Activated T-cell treated with anti-CD3 and anti-CD28 coated beads, Interleukin-2, amount 50 U/mL, for 72 hours (primary cell): ENCODE results near the gene SLC49A3. TPM values are rescaled to one million over a fixed set of nuclear protein-coding genes. Genes with fewer than 3 reads are reported as not detected.

Experiments used
- ATAC-seq, 2 donors: fragments of 150-1000 bp; cut with Tn5 transposase; replicated peaks in 1 of 2; 2 replicates each; pipeline ENCODE4 v1.10.0; 2021; ENCODE audit warnings: moderate library complexity in 2 of 2, mild to moderate bottlenecking in 1 of 2
- DNase-seq, 2 donors: peaks; one replicate each; pipeline ENCODE4 v3.0.0; 2021 to 2022; ENCODE audit warnings: mixed read lengths in 1 of 2
- H3K27ac Mint-ChIP-seq: one replicate; pipeline ENCODE4 v1.8.0; 2022; ENCODE audit warnings: mild to moderate bottlenecking, moderate library complexity, mixed read lengths
- H3K27me3 Mint-ChIP-seq: one replicate; pipeline ENCODE4 v1.8.0; 2022; ENCODE audit warnings: low read depth, mixed read lengths
- H3K36me3 Mint-ChIP-seq, 2 donors: one replicate each; pipeline ENCODE4 v1.8.0; 2022; ENCODE audit warnings: mixed read lengths in 2 of 2, mild to moderate bottlenecking in 1 of 2; ENCODE audit not compliant: insufficient read depth in 2 of 2
- H3K4me1 Mint-ChIP-seq: one replicate; pipeline ENCODE4 v1.8.0; 2022; ENCODE audit warnings: low read depth, mixed read lengths
- H3K4me3 Mint-ChIP-seq, 2 donors: one replicate each; pipeline ENCODE4 v1.8.0; 2022; ENCODE audit warnings: mild to moderate bottlenecking in 2 of 2, mixed read lengths in 2 of 2, moderate library complexity in 2 of 2
- H3K9me3 Mint-ChIP-seq, 2 donors: one replicate each; pipeline ENCODE4 v1.8.0; 2022; ENCODE audit warnings: mixed read lengths in 2 of 2
- total RNA-seq, 2 donors: library from RNA; stranded (reverse); gene quantifications; one replicate each; pipeline ENCODE4 v1.2.3, GENCODE V29; 2022

The SLC49A3 gene
- total RNA-seq, 2 donors from 2014 or later: 0.29 to 0.37 TPM

DNA sequence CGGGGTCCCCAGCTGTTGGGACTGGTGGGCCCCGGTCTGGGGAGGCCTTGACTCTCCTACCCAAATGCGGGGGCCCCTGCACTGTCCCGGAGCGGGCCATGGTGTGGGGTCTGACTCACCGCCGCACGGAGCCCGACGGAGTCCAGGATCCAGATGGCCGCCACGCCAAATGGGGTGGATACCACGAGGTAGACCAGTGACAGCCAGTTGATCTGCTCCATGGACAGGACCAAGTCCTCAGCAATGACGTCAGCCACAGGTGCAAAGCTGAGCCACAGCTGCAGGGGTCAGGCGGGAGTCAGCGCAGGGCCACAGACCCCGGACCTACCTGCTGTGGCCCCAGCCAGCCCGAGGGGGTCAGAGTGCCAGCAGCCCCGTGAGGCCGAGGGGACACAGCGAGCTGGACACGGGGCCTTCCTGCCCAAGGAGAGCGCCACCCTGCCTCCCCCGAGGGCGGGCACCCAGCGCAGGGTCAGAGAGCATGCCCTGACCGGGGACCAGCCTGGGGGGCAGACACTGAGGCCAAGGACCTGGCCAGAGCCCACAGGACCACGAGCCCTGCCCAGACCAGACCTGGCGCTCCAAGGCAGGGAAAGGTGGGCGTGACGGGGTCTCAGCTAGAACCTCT lies 2.4 kb downstream of the SLC49A3 start:
- no peak for ATAC-seq
- Mint-ChIP-seq H3K36me3 (no peaks in the 10 kb centered on the region), H3K9me3 (no peaks in the 10 kb centered on the region), H3K4me1 (no peaks in the 10 kb centered on the region), H3K4me3 (no peak overlapping the region), H3K27ac (no peak overlapping the region), H3K27me3 (peaks cover 11% of the 10 kb centered on the region)
- DNase-seq: no peak

DNA sequence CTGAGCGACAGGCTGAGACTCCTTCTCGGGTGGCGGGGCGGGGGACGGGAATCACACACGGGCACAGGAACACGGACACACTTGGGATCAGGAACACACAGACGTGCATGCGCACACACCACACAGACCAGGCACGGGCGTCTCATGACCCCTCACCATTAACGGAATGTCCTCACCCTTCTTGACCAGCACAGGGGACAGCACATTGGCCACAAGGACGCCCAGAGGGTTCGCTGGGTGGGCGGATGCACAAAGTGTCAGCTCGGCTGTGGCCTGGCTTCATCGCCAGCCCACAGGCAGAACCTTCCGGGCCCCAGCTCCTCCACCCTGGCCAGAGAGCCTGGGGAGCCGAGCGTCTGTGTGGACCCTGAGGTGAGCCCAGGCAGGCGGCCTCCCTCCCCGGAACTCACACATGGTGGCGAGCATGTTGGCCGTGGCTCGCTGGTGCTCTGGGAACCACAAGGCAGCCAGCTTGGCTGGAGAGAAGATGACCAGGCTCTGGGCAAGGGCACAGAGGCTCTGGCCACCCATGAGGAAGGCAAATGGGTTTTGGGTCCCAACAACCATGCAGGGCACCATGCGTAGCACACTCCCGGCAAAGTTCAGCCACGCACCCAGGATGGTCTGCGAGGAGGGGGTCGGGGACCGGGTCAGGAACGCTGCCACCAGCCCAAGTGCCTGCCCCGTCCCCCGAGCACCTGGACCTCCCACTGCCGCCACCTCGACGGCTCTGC lies 3.1 kb downstream of the SLC49A3 start:
- Mint-ChIP-seq H3K36me3 (no peaks in the 10 kb centered on the region), H3K27me3 (peaks cover 11% of the 10 kb centered on the region), H3K9me3 (no peaks in the 10 kb centered on the region), H3K27ac (no peak overlapping the region), H3K4me1 (peaks cover 1% of the 10 kb centered on the region), H3K4me3 (no peak overlapping the region)
- ATAC-seq (no peak), DNase-seq (no peak)

DNA sequence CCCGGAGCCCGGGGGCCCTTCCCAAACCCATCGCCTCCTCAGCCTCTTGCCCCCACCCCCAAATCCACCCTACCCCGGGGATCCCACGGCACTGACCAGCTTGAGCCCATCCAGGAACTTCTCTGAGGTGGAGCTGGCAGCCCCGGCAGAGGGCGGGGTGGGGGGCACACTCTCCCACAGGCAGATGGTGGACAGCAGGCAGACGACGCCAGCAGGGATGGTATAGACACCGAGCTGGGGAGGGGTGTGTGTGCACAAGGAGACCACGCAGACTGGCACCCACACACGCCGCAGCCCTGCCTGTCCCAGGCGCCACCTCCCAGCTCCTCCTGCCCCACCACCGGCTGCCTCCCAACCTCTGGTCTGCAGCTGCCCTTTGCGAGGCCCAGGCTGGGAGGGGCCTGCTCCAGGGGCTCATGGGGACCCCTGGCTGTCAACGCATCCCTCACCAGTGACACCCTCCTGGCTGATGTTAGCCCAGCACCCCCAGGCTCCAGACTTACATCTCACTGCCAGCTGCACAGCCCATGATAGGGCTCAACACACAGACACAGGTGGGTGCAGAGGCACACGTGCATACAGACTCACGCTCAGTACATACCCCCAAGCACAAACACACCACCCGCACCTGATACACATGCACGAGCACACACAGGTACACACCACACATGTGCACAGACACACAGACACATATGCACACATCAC lies 4.2 kb downstream of the SLC49A3 start:
- ATAC-seq (no peak), DNase-seq (no peak)
- Mint-ChIP-seq H3K27me3 (peaks cover 6% of the 10 kb centered on the region), H3K4me3 (no peak overlapping the region), H3K36me3 (no peaks in the 10 kb centered on the region), H3K27ac (no peak overlapping the region), H3K4me1 (peaks cover 6% of the 10 kb centered on the region), H3K9me3 (no peaks in the 10 kb centered on the region)

DNA sequence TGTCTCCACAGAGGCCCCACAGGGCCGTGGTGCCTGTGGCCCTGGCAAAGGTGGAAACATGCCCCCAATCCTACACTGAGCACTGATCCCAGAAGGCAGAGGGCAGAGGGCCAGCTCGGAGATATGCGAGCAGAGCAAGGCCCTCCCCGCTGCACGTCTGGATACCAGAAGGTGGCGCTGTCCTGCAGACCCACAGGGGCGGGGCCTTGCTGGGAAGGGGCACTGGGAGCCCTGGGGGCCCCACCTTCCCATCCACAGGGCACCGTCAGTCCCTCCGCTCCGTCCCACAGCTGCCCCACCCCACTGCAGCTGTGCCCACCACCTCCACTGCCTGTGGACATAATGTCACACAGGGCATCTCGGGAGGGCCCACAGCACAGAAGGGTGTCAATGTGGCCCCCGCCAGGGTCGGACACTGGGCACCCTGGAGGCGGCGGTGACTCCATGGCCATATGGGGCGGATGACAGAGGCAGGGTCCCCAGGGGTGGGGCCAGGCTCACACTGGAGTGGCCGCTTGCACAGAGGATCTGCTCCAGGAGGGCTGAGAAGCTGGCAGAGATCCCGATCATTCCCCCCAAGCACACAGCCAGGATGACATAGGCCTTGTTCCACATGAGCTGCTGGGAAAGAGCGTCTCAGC lies 4.8 kb downstream of the SLC49A3 start:
- Mint-ChIP-seq H3K27ac (no peak overlapping the region), H3K9me3 (no peaks in the 10 kb centered on the region), H3K36me3 (no peaks in the 10 kb centered on the region), H3K4me3 (no peak overlapping the region), H3K4me1 (peaks cover 6% of the 10 kb centered on the region), H3K27me3 (peaks cover 6% of the 10 kb centered on the region)
- DNase-seq: peak; percentile 44 to 58
- peak; percentile 23 to 33 for ATAC-seq

DNA sequence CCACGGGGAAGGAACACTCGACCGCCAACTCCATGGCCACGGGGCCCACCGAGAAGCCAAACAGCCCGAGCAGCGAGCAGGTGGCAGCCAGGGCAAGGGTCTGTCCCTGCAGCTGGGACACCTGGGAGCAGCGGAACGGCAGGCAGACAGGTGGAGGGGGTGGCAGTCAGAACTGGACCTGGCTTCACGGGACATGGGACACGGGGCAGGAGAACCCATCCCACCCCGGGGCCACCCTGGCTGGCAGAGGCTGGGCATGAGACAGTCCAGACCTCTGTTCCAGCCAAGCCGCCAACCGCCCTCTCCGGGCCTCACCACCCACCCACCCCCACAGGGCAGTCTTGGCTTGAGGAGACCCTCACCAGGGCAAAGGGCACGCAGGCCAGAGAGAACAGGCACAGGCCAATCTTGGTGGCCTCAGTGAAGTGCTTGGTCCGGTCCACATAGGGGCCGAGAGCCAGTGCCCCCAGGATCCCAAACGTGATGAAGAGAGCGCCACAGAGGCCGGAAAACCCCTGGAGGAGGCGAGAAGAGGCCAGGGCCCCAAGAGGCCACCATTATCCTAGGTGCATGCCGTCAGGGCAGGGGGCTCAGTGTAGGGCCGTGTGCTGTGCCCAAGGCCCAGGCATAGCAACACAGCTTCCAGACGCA lies 5.6 kb downstream of the SLC49A3 start:
- Mint-ChIP-seq H3K4me1 (peaks cover 6% of the 10 kb centered on the region), H3K27me3 (peaks cover 6% of the 10 kb centered on the region), H3K9me3 (no peaks in the 10 kb centered on the region), H3K4me3 (no peak overlapping the region), H3K27ac (no peak overlapping the region), H3K36me3 (no peaks in the 10 kb centered on the region)
- ATAC-seq (peak in 1 of 2 donors; percentile 2), DNase-seq (no peak)

DNA sequence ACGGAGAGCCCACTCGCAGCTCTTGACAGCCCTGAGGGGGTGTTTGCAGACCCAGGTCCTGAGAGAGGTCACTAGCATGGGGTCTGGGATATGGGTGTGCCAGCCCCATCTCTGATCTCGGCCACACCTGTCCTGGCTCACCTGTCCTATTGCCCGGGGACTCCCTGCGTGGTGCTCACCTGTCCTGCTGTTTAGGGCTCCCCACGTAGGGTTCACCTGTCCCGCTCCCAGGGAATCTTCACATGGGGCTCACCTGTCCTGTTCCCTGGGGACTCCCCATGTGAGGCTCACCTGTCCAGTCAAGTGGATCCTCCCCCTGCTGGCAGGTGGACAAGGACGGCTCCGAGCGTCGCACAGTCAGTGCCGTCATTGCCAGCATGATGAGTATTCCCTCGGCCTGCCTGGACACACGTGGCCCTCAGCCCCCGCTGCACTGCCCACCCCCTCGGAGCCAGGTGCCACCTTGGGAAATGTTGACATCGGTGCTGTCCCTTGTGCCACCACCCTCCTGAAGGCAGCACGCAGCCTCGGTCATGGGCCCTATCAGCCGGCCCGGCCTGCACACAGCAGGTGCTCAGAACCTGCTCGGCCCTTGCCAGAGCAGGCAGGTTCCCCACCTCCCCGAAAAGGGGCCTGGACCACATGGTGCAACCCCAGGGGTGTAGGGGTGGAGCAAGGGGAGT lies 6.3 kb downstream of the SLC49A3 start:
- H3K36me3 Mint-ChIP-seq: no peaks in the 10 kb centered on the region
- H3K27me3 Mint-ChIP-seq: peaks cover 2% of the 10 kb centered on the region
- no peaks in the 10 kb centered on the region for H3K9me3 Mint-ChIP-seq
- DNase-seq: no peak
- peaks cover 6% of the 10 kb centered on the region for H3K4me1 Mint-ChIP-seq
- no peak for ATAC-seq
- no peak overlapping the region for H3K4me3 Mint-ChIP-seq
- no peak overlapping the region for H3K27ac Mint-ChIP-seq

DNA sequence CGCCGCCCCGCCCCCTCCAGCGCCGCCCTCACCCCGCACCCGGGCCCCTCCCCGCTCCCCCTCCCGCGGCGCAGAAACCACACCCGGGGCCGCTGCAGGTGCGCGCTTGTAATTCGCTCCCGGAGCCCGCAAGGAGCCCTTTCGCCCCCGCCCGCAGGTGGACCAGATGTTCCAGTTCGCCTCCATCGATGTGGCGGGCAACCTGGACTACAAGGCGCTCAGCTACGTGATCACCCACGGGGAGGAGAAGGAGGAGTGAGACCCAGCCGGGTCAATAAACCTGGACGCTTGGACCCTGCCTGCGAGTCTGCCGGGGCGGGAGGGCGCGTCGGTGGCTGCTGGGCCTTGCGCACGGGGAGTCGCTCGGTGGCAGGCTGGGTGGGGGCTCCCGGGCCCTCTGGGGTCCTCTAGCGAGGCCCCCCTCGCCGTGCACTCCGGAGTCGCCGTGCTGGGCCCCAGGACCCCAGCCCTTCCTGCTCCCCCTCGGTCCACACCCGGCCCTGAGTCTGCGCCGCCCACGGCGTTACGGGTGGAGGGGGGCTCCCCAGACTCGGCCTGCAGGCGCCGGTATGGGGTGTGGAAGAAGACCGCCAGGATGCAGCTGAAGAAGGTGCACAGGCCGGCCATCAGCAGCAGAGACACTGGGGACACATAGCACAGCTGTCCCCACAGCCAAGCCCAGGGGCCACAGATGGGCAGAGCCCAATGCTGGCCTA lies 7.1 kb downstream of the SLC49A3 start:
- Mint-ChIP-seq H3K9me3 (no peaks in the 10 kb centered on the region), H3K27ac (no peak overlapping the region), H3K4me3 (no peak overlapping the region), H3K4me1 (peaks cover 6% of the 10 kb centered on the region), H3K27me3 (no peaks in the 10 kb centered on the region), H3K36me3 (no peaks in the 10 kb centered on the region)
- peak in 1 of 2 donors; percentile 35 for DNase-seq
- peak; percentile 1 to 3 for ATAC-seq

DNA sequence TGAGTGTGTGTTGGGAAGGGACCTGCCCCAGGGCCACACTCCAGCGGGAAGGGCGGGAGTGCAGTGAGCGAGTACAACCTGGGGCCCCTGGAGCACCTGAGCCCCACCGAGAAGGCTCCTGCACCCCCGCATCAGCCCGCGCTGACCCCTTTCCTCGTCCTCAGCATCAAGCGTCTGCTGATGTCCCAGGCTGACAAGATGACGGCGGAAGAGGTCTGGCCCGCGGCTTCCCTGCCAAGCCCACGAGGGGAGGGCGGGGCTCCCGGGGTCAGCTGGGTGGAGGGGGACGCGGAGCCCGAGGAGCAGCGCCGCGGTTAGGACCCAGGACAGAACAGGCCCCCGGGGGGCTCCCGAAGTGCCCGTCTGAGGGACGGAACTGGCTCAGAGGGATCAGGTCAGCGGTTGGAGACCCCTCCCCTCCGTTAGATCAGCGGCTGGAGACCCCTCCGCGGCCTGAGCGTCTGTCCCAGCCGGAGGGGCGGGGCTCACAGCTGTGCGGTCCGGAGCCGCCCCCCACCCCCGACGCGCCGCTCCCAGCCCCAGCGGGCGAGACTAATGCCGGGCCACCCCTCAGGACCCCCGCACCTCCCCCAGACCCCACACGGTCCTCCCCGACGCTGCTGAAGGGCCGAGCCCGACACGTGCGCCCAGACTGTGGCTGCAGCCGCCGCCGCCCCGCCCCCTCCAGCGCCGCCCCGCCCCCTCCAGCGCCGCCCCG lies 7.9 kb downstream of the SLC49A3 start:
- no peak overlapping the region for H3K27ac Mint-ChIP-seq
- H3K27me3 Mint-ChIP-seq: no peaks in the 10 kb centered on the region
- no peaks in the 10 kb centered on the region for H3K9me3 Mint-ChIP-seq
- peaks cover 6% of the 10 kb centered on the region for H3K4me1 Mint-ChIP-seq
- H3K36me3 Mint-ChIP-seq: no peaks in the 10 kb centered on the region
- DNase-seq (peak; percentile 66 to 76), ATAC-seq (peak; percentile 54 to 71)
- peak overlapping the region; percentile 71 to 74 for H3K4me3 Mint-ChIP-seq

DNA sequence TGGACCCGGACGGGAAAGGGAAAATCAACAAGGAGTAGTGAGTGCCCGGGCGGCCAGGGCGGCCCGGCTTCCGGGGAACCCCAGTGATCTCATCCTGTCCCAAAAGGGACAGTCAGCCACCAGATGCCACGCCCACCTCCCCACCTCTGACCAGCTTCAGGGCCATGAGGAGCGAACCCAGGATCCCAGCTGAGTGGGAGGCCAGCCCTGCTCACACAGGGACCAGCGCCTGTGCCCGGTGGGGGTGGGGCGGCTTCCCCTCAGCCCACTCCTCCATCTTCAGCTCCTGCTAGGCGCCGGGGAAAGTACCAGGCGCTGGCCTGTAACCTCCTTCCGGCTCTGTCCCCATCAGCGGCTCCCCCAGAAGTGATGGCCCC lies 8.4 kb downstream of the SLC49A3 start:
- DNase-seq (peak in 1 of 2 donors; percentile 23), ATAC-seq (peak; percentile 9 to 26)
- H3K9me3 Mint-ChIP-seq: no peaks in the 10 kb centered on the region
- no peak overlapping the region for H3K27ac Mint-ChIP-seq
- no peaks in the 10 kb centered on the region for H3K27me3 Mint-ChIP-seq
- peaks cover 6% of the 10 kb centered on the region for H3K4me1 Mint-ChIP-seq
- peak overlapping the region; percentile 71 to 74 for H3K4me3 Mint-ChIP-seq
- H3K36me3 Mint-ChIP-seq: no peaks in the 10 kb centered on the region

DNA sequence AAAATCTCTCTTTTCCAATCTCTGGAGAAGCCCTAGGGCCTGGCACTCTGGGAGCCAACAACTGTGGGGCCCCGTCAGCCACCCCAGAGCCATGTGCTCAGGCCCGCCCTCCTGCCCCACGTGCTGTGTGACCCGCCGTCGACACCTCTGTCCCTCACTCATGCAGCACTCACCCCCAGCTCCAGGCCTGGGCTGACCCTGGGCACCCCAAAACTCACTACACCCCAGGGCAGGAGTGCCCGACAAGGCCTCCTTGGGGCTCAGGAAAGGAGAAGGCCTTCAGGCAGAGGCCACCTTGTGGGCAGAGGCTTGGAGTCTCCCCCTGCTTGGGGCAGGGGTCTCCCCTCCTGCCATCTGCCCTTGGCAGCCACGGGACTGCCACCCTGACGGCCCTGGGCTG lies 8.9 kb downstream of the SLC49A3 start:
- H3K27ac Mint-ChIP-seq: no peak overlapping the region

DNA sequence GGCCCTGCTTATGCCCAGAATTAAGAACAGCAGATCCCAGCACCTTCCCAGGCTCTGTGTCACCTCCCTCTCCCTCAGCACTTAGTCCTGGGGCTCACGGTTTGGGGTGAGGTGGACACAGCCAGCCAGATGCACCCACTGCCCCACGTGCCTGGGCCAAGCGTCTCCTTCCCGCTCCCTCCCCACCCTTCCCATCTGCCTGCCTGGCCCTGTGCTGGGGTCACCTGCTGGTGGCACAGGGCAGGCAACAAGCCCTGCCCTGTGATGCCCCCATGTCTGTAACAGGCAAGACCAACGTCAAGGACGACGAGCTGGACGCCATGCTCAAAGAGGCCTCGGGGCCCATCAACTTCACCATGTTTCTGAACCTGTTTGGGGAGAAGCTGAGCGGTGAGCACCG lies 9.3 kb downstream of the SLC49A3 start:
- peak overlapping the region in 1 of 2 donors; percentile 32 for H3K4me3 Mint-ChIP-seq
- DNase-seq (no peak), ATAC-seq (no peak)
- H3K9me3 Mint-ChIP-seq: no peaks in the 10 kb centered on the region
- no peaks in the 10 kb centered on the region for H3K27me3 Mint-ChIP-seq
- H3K27ac Mint-ChIP-seq: no peak overlapping the region
- H3K4me1 Mint-ChIP-seq: peaks cover 6% of the 10 kb centered on the region
- H3K36me3 Mint-ChIP-seq: no peaks in the 10 kb centered on the region

More for the DNA sequence above, 8.9 kb downstream of the SLC49A3 start:
- Mint-ChIP-seq H3K36me3 (no peaks in the 10 kb centered on the region), H3K4me1 (peaks cover 6% of the 10 kb centered on the region), H3K9me3 (no peaks in the 10 kb centered on the region), H3K27me3 (no peaks in the 10 kb centered on the region), H3K4me3 (peak overlapping the region; percentile 71 to 74)
- ATAC-seq: no peak
- no peak for DNase-seq
